PC-3 (cell line): ENCODE results near the gene GLRX. TPM values are rescaled to one million over a fixed set of nuclear protein-coding genes. Genes with fewer than 3 reads are reported as not detected.

Experiments
- ATAC-seq: fragments of 200-7000 bp; cut with Tn5 transposase; 2 replicates; pipeline ENCODE4 v1.9.1; 2020; ENCODE audit warnings: mild to moderate bottlenecking, moderate library complexity
- BruUV-seq: library from RNA; stranded (reverse); fragments of 400-500 nt; replicated peaks from 2 replicates; lab custom pipeline; 2021; lab: Mats Ljungman, UMichigan
- CTCF ChIA-PET: fragments of 300-600 bp; sonication (Branson Sonifier 250); formaldehyde crosslinking; loops from one replicate; lab custom pipeline; 2022; ENCODE audit warnings: antibody characterized with exemption; lab: Charles Lee
- POLR2A ChIA-PET: fragments of 300-600 bp; sonication (Branson Sonifier 250); formaldehyde crosslinking; loops from one replicate; lab custom pipeline; 2022; ENCODE audit warnings: antibody characterized with exemption; ENCODE audit not compliant: unreplicated experiment; lab: Charles Lee
- DNase-seq: peaks from one replicate; pipeline ENCODE4 v3.0.0-alpha.2; 2015
- H2AFZ ChIP-seq: fragments of 300-600 bp; sonication (generic); 2 replicates; pipeline ENCODE4 v1.6.0; 2016; ENCODE audit warnings: antibody characterized with exemption, low read length
- H3F3A ChIP-seq: fragments of 300-600 bp; sonication (generic); one replicate; pipeline ENCODE4 v1.6.0; 2017; ENCODE audit warnings: antibody characterized with exemption, low read length, control low read depth, mild to moderate bottlenecking; ENCODE audit not compliant: unreplicated experiment
- H3K27ac ChIP-seq: fragments of 300-600 bp; sonication (generic); 2 replicates; pipeline ENCODE4 v1.5.1; 2016; ENCODE audit warnings: mild to moderate bottlenecking, low read length
- H3K27me3 ChIP-seq: fragments of 300-600 bp; sonication (generic); 2 replicates; pipeline ENCODE4 v1.6.1; 2016; ENCODE audit warnings: low read length, mixed read lengths
- H3K36me3 ChIP-seq: fragments of 300-600 bp; sonication (generic); 2 replicates; pipeline ENCODE4 v1.6.1; 2016; ENCODE audit warnings: low read depth, mixed run types, low read length, mixed read lengths
- H3K4me1 ChIP-seq: fragments of 300-600 bp; sonication (generic); 2 replicates; pipeline ENCODE4 v1.5.1; 2016; ENCODE audit warnings: low read length; ENCODE audit not compliant: insufficient read depth
- H3K4me2 ChIP-seq: fragments of 300-600 bp; sonication (generic); 2 replicates; pipeline ENCODE4 v1.6.0; 2016; ENCODE audit warnings: low read length
- H3K4me3 ChIP-seq: fragments of 300-600 bp; sonication (generic); 2 replicates; pipeline ENCODE4 v1.5.1; 2016; ENCODE audit warnings: mild to moderate bottlenecking, low read length, mixed read lengths
- H3K79me2 ChIP-seq: fragments of 300-600 bp; sonication (generic); 2 replicates; pipeline ENCODE4 v1.6.1; 2017; ENCODE audit warnings: low read length, mixed read lengths
- H3K9ac ChIP-seq: fragments of 300-600 bp; sonication (generic); 2 replicates; pipeline ENCODE4 v1.6.0; 2016; ENCODE audit warnings: mild to moderate bottlenecking, low read length
- H3K9me2 ChIP-seq: fragments of 300-600 bp; sonication (generic); replicated peaks from 2 replicates; pipeline ENCODE4 v1.6.1; 2016; ENCODE audit warnings: mixed run types, low read length, mixed read lengths
- H3K9me3 ChIP-seq: fragments of 300-600 bp; sonication (generic); 2 replicates; pipeline ENCODE4 v1.6.1; 2016; ENCODE audit warnings: low read length, mixed read lengths
- H4K20me1 ChIP-seq: fragments of 300-600 bp; sonication (generic); 2 replicates; pipeline ENCODE4 v1.6.1; 2016; ENCODE audit warnings: low read length, mixed read lengths
- EZH2 ChIP-seq: fragments of 300-600 bp; sonication (generic); IDR thresholded peaks from one replicate; pipeline ENCODE4 v1.6.1; 2017; ENCODE audit warnings: antibody characterized with exemption, mild to moderate bottlenecking, low read length; ENCODE audit not compliant: unreplicated experiment
- EZH2phosphoT487 ChIP-seq: fragments of 300-600 bp; sonication (generic); IDR thresholded peaks from 2 replicates; pipeline ENCODE4 v1.6.1; 2018; ENCODE audit warnings: mild to moderate bottlenecking, antibody characterized with exemption, low read length, borderline replicate concordance
- intact Hi-C: fragments of 100-400 bp; cut with micrococcal nuclease; formaldehyde crosslinking; loops from 2 replicates; pipeline ENCODE4 v1.9.0; 2023
- total RNA-seq: library from RNA; depleted of rRNA; stranded (reverse); fragments of >200 nt; gene quantifications from 2 replicates; pipeline ENCODE4 v1.2.3, GENCODE V29; 2014
- TF ChIP-seq, protein P1 (sequence below): fragments of 300-600 bp; sonication (generic); conservative IDR thresholded peaks from 2 replicates; pipeline ENCODE4 v1.5.1; 2017; ENCODE audit warnings: antibody characterized with exemption, low read depth, mild to moderate bottlenecking, low read length

GLRX gene
- total RNA-seq, 1 experiment from 2014 or later = 27.4 TPM

GRCh38 chr5:95818181-95819147, 4.1 kb downstream of the GLRX start:
- Histone ChIP-seq H3K36me3 (peaks cover 5% of the 10 kb centered on the region; the same call in 1 of the 2 replicates), H3K9ac (peak overlapping the region; percentile 49), H3K9me3 (no peaks in the 10 kb centered on the region), H3K79me2 (peaks cover 41% of the 10 kb centered on the region), H3K27ac (peak overlapping the region; percentile 83), H3K4me3 (peak overlapping the region; percentile 42; the same call in 1 of the 2 replicates), H2AFZ (no peak overlapping the region), H4K20me1 (no peaks in the 10 kb centered on the region), H3K9me2 (no peaks in the 10 kb centered on the region), H3K27me3 (no peaks in the 10 kb centered on the region), H3K4me1 (peaks cover 30% of the 10 kb centered on the region), H3F3A (peaks cover 6% of the 10 kb centered on the region), H3K4me2 (peak overlapping the region; percentile 73)
- ChIA-PET CTCF (no interaction called here), POLR2A (no interaction called here)
- intact Hi-C loops = no loop called here
- ATAC-seq (no peak), DNase-seq (no peak)
- TF ChIP-seq, protein P1, sequence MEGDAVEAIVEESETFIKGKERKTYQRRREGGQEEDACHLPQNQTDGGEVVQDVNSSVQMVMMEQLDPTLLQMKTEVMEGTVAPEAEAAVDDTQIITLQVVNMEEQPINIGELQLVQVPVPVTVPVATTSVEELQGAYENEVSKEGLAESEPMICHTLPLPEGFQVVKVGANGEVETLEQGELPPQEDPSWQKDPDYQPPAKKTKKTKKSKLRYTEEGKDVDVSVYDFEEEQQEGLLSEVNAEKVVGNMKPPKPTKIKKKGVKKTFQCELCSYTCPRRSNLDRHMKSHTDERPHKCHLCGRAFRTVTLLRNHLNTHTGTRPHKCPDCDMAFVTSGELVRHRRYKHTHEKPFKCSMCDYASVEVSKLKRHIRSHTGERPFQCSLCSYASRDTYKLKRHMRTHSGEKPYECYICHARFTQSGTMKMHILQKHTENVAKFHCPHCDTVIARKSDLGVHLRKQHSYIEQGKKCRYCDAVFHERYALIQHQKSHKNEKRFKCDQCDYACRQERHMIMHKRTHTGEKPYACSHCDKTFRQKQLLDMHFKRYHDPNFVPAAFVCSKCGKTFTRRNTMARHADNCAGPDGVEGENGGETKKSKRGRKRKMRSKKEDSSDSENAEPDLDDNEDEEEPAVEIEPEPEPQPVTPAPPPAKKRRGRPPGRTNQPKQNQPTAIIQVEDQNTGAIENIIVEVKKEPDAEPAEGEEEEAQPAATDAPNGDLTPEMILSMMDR = no peak
- no peak for TF ChIP-seq EZH2phosphoT487
- TF ChIP-seq EZH2 = no peak
- BruUV-seq = no TSS peak

DNA sequence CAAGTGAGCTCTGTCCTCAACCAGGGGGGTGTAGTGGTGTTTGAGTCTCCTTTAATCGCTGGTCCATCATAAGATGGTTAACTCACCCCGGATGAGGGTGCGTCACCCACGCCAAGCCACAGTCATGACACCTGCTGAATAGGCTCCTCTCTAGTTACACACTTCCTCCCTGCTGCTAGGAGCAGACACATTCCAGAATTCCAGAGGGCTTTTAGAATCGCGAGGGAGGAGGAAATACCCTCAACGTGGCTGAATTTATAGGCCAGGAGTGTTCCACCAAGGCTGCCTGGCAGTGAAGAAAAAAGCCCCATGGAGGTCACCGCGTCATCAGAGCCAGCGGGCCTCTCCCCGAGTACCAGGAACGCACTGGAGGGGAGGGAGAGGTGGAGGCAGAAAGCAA, 5.1 kb downstream of the GLRX start:
- H3K4me3 ChIP-seq = peak overlapping the region; percentile 42; the same call in 1 of the 2 replicates
- H3K4me1 ChIP-seq = peaks cover 24% of the 10 kb centered on the region
- peak overlapping the region; percentile 73 for H3K4me2 ChIP-seq
- no TSS peak for BruUV-seq
- CTCF ChIA-PET = interaction anchor here (0.5 kb wide), 1 partner anchor 37 kb away, joined by 4 read pairs; no protein-coding TSS in a partner anchor
- no peaks in the 10 kb centered on the region for H3F3A ChIP-seq
- ATAC-seq (peak; percentile 87), DNase-seq (peak; percentile 92)
- intact Hi-C loops = no loop called here
- no peaks in the 10 kb centered on the region for H3K9me2 ChIP-seq
- H2AFZ ChIP-seq = no peak overlapping the region
- POLR2A ChIA-PET = interaction anchor here (0.6 to 0.7 kb wide), 3 partner anchors 42 to 985 kb away, joined by 3 to 5 read pairs (median 3); no protein-coding TSS in a partner anchor
- H4K20me1 ChIP-seq = no peaks in the 10 kb centered on the region
- peaks cover 41% of the 10 kb centered on the region for H3K79me2 ChIP-seq
- TF ChIP-seq, protein P1 = no peak
- no peak for TF ChIP-seq EZH2phosphoT487
- no peak for TF ChIP-seq EZH2
- H3K27ac ChIP-seq = peak overlapping the region; percentile 83
- peaks cover 5% of the 10 kb centered on the region; the same call in 1 of the 2 replicates for H3K36me3 ChIP-seq
- H3K9me3 ChIP-seq = no peaks in the 10 kb centered on the region
- no peaks in the 10 kb centered on the region for H3K27me3 ChIP-seq
- peak overlapping the region; percentile 49 for H3K9ac ChIP-seq
